H9 (cell line): ENCODE results near the gene MEN1. TPM values are rescaled to one million over a fixed set of nuclear protein-coding genes. Genes with fewer than 3 reads are reported as not detected.

Experiments
- DNase-seq: peaks from one replicate; pipeline ENCODE4 v3.0.0-alpha.2; 2017
- H2AFZ ChIP-seq: one replicate; pipeline ENCODE4 v1.6.1; 2013; ENCODE audit warnings: mild to moderate bottlenecking, low read length, control low read depth, moderate library complexity
- H2AK5ac ChIP-seq: 2 replicates; pipeline ENCODE4 v1.6.1; 2013; ENCODE audit warnings: low read length, control low read depth, mixed read lengths; ENCODE audit not compliant: insufficient read length
- H2BK120ac ChIP-seq: one replicate; pipeline ENCODE4 v1.6.1; 2013; ENCODE audit warnings: low read depth, mild to moderate bottlenecking, low read length, control low read depth, inconsistent platforms; ENCODE audit not compliant: poor library complexity, severe bottlenecking
- H2BK12ac ChIP-seq: 2 replicates; pipeline ENCODE4 v1.6.1; 2013; ENCODE audit warnings: low read length, control low read depth, mixed read lengths, low read depth; ENCODE audit not compliant: insufficient read length
- H2BK15ac ChIP-seq: 2 replicates; pipeline ENCODE4 v1.6.1; 2013; ENCODE audit warnings: low read depth, low read length, control low read depth
- H2BK20ac ChIP-seq: one replicate; pipeline ENCODE4 v1.6.1; 2013; ENCODE audit warnings: low read depth, mild to moderate bottlenecking, low read length, control low read depth, inconsistent platforms; ENCODE audit not compliant: poor library complexity, severe bottlenecking
- H2BK5ac ChIP-seq: 2 replicates; pipeline ENCODE4 v1.6.1; 2013; ENCODE audit warnings: low read length, control low read depth, mixed read lengths; ENCODE audit not compliant: insufficient read length
- H3K14ac ChIP-seq: 2 replicates; pipeline ENCODE4 v1.6.1; 2013; ENCODE audit warnings: low read length, control low read depth; ENCODE audit not compliant: insufficient read depth
- H3K18ac ChIP-seq: 2 replicates; pipeline ENCODE4 v1.6.1; 2013; ENCODE audit warnings: low read depth, mild to moderate bottlenecking, mixed read lengths, low read length, control low read depth; ENCODE audit not compliant: insufficient read length
- H3K23ac ChIP-seq: 2 replicates; pipeline ENCODE4 v1.6.1; 2013; ENCODE audit warnings: low read length, control low read depth, mixed read lengths, low read depth; ENCODE audit not compliant: insufficient read length
- H3K23me2 ChIP-seq: 2 replicates; pipeline ENCODE4 v1.6.1; 2013; ENCODE audit warnings: low read depth, mild to moderate bottlenecking, mixed read lengths, low read length, control low read depth; ENCODE audit not compliant: insufficient read length, poor library complexity, severe bottlenecking
- H3K27ac ChIP-seq: 2 replicates; pipeline ENCODE4 v1.5.1; 2013; ENCODE audit warnings: low read length, control low read depth, mixed read lengths, low read depth; ENCODE audit not compliant: insufficient read length
- H3K27me3 ChIP-seq: 2 replicates; pipeline ENCODE4 v1.6.1; 2013; ENCODE audit warnings: low read length, control low read depth, inconsistent platforms; ENCODE audit not compliant: insufficient read depth
- H3K4ac ChIP-seq: 2 replicates; pipeline ENCODE4 v1.6.1; 2013; ENCODE audit warnings: low read depth, mild to moderate bottlenecking, control low read depth, inconsistent platforms, low read length, moderate library complexity
- H3K4me1 ChIP-seq: 2 replicates; pipeline ENCODE4 v1.6.1; 2013; ENCODE audit warnings: low read length, control low read depth, inconsistent platforms; ENCODE audit not compliant: insufficient read depth
- H3K4me2 ChIP-seq: 2 replicates; pipeline ENCODE4 v1.6.1; 2013; ENCODE audit warnings: low read length, control low read depth, mixed read lengths; ENCODE audit not compliant: insufficient read length, insufficient read depth
- H3K56ac ChIP-seq: 2 replicates; pipeline ENCODE4 v1.6.1; 2013; ENCODE audit warnings: low read depth, mild to moderate bottlenecking, mixed read lengths, low read length, control low read depth; ENCODE audit not compliant: insufficient read length
- H3K79me1 ChIP-seq: 2 replicates; pipeline ENCODE4 v1.6.1; 2013; ENCODE audit warnings: low read depth, mild to moderate bottlenecking, moderate library complexity, low read length, control low read depth, inconsistent platforms; ENCODE audit not compliant: insufficient read depth, poor library complexity, severe bottlenecking
- H3K79me2 ChIP-seq: 2 replicates; pipeline ENCODE4 v1.6.1; 2013; ENCODE audit warnings: low read length, control low read depth, inconsistent platforms; ENCODE audit not compliant: insufficient read depth
- H3K9ac ChIP-seq: 2 replicates; pipeline ENCODE4 v1.6.1; 2013; ENCODE audit warnings: low read length, control low read depth, mixed read lengths; ENCODE audit not compliant: insufficient read length; ENCODE audit errors: extremely low read depth
- H3K9me3 ChIP-seq: one replicate; pipeline ENCODE4 v1.6.1; 2013; ENCODE audit warnings: low read depth, low read length, inconsistent platforms; ENCODE audit not compliant: control insufficient read depth
- H3T11ph ChIP-seq: one replicate; pipeline ENCODE4 v1.6.1; 2013; ENCODE audit warnings: mild to moderate bottlenecking, low read length, control low read depth, inconsistent platforms
- H4K20me1 ChIP-seq: one replicate; pipeline ENCODE4 v1.6.1; 2013; ENCODE audit not compliant: control insufficient read depth, insufficient read length, insufficient read depth
- H4K5ac ChIP-seq: 2 replicates; pipeline ENCODE4 v1.6.1; 2013; ENCODE audit warnings: low read depth, mild to moderate bottlenecking, mixed read lengths, low read length, control low read depth; ENCODE audit not compliant: insufficient read length
- H4K8ac ChIP-seq: replicated peaks from 2 replicates; pipeline ENCODE4 v1.6.1; 2013; ENCODE audit warnings: low read length, control low read depth, mixed read lengths, low read depth; ENCODE audit not compliant: insufficient read length
- H4K91ac ChIP-seq: 2 replicates; pipeline ENCODE4 v1.6.1; 2013; ENCODE audit warnings: low read depth, mild to moderate bottlenecking, moderate library complexity, mixed read lengths, low read length, control low read depth; ENCODE audit not compliant: insufficient read length
- H3K27ac Mint-ChIP-seq, 3 experiments: 2 replicates in 2 of 3; 3 replicates in 1 of 3; pipeline ENCODE4 v1.8.0; 2020 to 2021; ENCODE audit warnings: mixed read lengths in 3 of 3, mild to moderate bottlenecking in 1 of 3, moderate library complexity in 1 of 3
- H3K27me3 Mint-ChIP-seq: 2 replicates; pipeline ENCODE4 v1.8.0; 2021; ENCODE audit warnings: low read depth, mild to moderate bottlenecking, moderate library complexity, mixed read lengths
- H3K36me3 Mint-ChIP-seq, 3 experiments: 2 replicates in 2 of 3; 3 replicates in 1 of 3; pipeline ENCODE4 v1.8.0; 2020 to 2021; ENCODE audit warnings: low read depth in 3 of 3, mixed read lengths in 3 of 3; ENCODE audit not compliant: insufficient read depth in 1 of 3
- H3K4me1 Mint-ChIP-seq, 2 experiments: 2 replicates each; pipeline ENCODE4 v1.8.0; 2020; ENCODE audit warnings: mixed read lengths in 2 of 2
- H3K4me3 Mint-ChIP-seq, 2 experiments: 2 replicates in 1 of 2; 3 replicates in 1 of 2; pipeline ENCODE4 v1.8.0; 2020 to 2021; ENCODE audit warnings: mild to moderate bottlenecking in 2 of 2, mixed read lengths in 2 of 2, moderate library complexity in 1 of 2
- H3K9me3 Mint-ChIP-seq, 2 experiments: 2 replicates in 1 of 2; 3 replicates in 1 of 2; pipeline ENCODE4 v1.8.0; 2020; ENCODE audit warnings: mild to moderate bottlenecking in 2 of 2, mixed read lengths in 2 of 2, moderate library complexity in 1 of 2
- CTCF ChIP-seq: fragments of 200-600 bp; sonication (generic); conservative IDR thresholded peaks from 3 replicates; pipeline ENCODE4 v1.8.0; 2021; ENCODE audit warnings: antibody characterized with exemption, mild to moderate bottlenecking
- WGBS: extraction: QIAGEN DNeasy Blood & Tissue Kit; methylation state at CpG from one replicate; pipeline ENCODE4 v1.1.7; 2013; ENCODE audit warnings: missing lambda C conversion rate, low lambda C conversion rate, mixed read lengths; ENCODE audit not compliant: insufficient read length; ENCODE audit errors: extremely low coverage; 5-methylcytosine and 5-hydroxymethylcytosine counted together
- total RNA-seq: library from RNA; stranded (reverse); gene quantifications from 2 replicates; pipeline ENCODE4 v1.2.1, GENCODE V29; 2021

The MEN1 gene
- total RNA-seq, 1 experiment from 2014 or later: 49.9 TPM

- no peak overlapping the region for H3K56ac ChIP-seq
- no peak overlapping the region for H2BK5ac ChIP-seq
- no peaks in the 10 kb centered on the region; the same call in 1 of the 2 replicates for H3K4me1 ChIP-seq
- H3K9me3 ChIP-seq: no peaks in the 10 kb centered on the region
- no peak overlapping the region for H2AK5ac ChIP-seq
- Mint-ChIP-seq H3K9me3 (no peaks in the 10 kb centered on the region), H3K36me3 (peaks cover 2 to 14% (median 11%) of the 10 kb centered on the region in 3 experiments; a peak in 6 of 7 replicates), H3K4me1 (peaks cover 22 to 23% of the 10 kb centered on the region in 2 experiments), H3K27me3 (no peaks in the 10 kb centered on the region), H3K4me3 (no peak overlapping the region), H3K27ac (peak overlapping the region in 1 of 3 experiments; percentile 53; a peak in 3 of 7 replicates)
- no peak overlapping the region for H3K4me2 ChIP-seq
- H4K91ac ChIP-seq: no peak overlapping the region
- H4K5ac ChIP-seq: no peak overlapping the region
- no peaks in the 10 kb centered on the region for H4K20me1 ChIP-seq
- no peaks in the 10 kb centered on the region for H3K23me2 ChIP-seq
- no peak overlapping the region for H3K9ac ChIP-seq
- H3K27ac ChIP-seq: no peak overlapping the region
- TF ChIP-seq CTCF: no peak
- no peak overlapping the region for H3K23ac ChIP-seq
- H3K14ac ChIP-seq: no peak overlapping the region
- no peak for DNase-seq
- H2BK20ac ChIP-seq: no peak overlapping the region
- H2AFZ ChIP-seq: no peak overlapping the region
- WGBS: no CpG with 5 or more reads among the region's 8 CpGs
- no peaks in the 10 kb centered on the region for H3K79me1 ChIP-seq
- H4K8ac ChIP-seq: no peak overlapping the region
- H3K4ac ChIP-seq: no peak overlapping the region
- no peaks in the 10 kb centered on the region for H3K27me3 ChIP-seq
- H3K18ac ChIP-seq: no peak overlapping the region
- no peak overlapping the region for H2BK15ac ChIP-seq
- no peak overlapping the region for H2BK120ac ChIP-seq
- H3T11ph ChIP-seq: no peak overlapping the region
- H3K79me2 ChIP-seq: no peaks in the 10 kb centered on the region
- H2BK12ac ChIP-seq: no peak overlapping the region
Observed at GRCh38 chr11:64851831-64852351, 41.5 kb upstream of the MEN1 start.
